PC-9 (cell line): ENCODE measurements around the gene ALKBH7. TPM values are rescaled to one million over a fixed set of nuclear protein-coding genes. Genes with fewer than 3 reads are reported as not detected.

ENCODE experiments used
- BruUV-seq: library from RNA; stranded (reverse); fragments of 400-500 nt; replicated peaks from 2 replicates; lab custom pipeline; 2021; lab: Mats Ljungman, UMichigan
- CTCF ChIA-PET: fragments of 300-600 bp; sonication (Branson Sonifier 250); formaldehyde crosslinking; loops from one replicate; lab custom pipeline; 2022; ENCODE audit warnings: antibody characterized with exemption; lab: Charles Lee
- POLR2A ChIA-PET: fragments of 300-600 bp; sonication (Branson Sonifier 250); formaldehyde crosslinking; loops from one replicate; lab custom pipeline; 2022; ENCODE audit warnings: antibody characterized with exemption; ENCODE audit not compliant: unreplicated experiment; lab: Charles Lee
- DNase-seq, 2 experiments: peaks; one replicate each; pipeline versions ENCODE4 v3.0.0 to v3.0.0-alpha.2; 2015 to 2022; ENCODE audit warnings: mixed read lengths in 1 of 2
- H2AFZ ChIP-seq: fragments of 200-600 bp; sonication (generic); 2 replicates; pipeline ENCODE4 v1.8.1; 2017; ENCODE audit warnings: antibody characterized with exemption
- H3F3A ChIP-seq: fragments of 200-600 bp; sonication (generic); 2 replicates; pipeline ENCODE4 v1.8.1; 2017; ENCODE audit warnings: antibody characterized with exemption, mild to moderate bottlenecking, low read depth; ENCODE audit not compliant: insufficient read depth
- H3K27ac ChIP-seq: fragments of 200-600 bp; sonication (generic); 2 replicates; pipeline ENCODE4 v1.6.1; 2016; ENCODE audit warnings: mixed run types
- H3K27me3 ChIP-seq: fragments of 200-600 bp; sonication (generic); 2 replicates; pipeline ENCODE4 v1.6.1; 2016; ENCODE audit warnings: low read depth, mixed run types; ENCODE audit not compliant: insufficient read depth
- H3K36me3 ChIP-seq: fragments of 200-600 bp; sonication (generic); 2 replicates; pipeline ENCODE4 v1.6.1; 2016; ENCODE audit warnings: low read depth, mixed run types
- H3K4me1 ChIP-seq: fragments of 200-600 bp; sonication (generic); replicated peaks from 2 replicates; pipeline ENCODE4 v1.6.1; 2016; ENCODE audit warnings: mixed run types; ENCODE audit not compliant: insufficient read depth
- H3K4me2 ChIP-seq: fragments of 200-600 bp; sonication (generic); 2 replicates; pipeline ENCODE4 v1.6.1; 2017; ENCODE audit warnings: mixed run types
- H3K4me3 ChIP-seq: fragments of 200-600 bp; sonication (generic); 2 replicates; pipeline ENCODE4 v1.6.1; 2016; ENCODE audit warnings: mixed run types
- H3K79me2 ChIP-seq: fragments of 200-600 bp; sonication (generic); 2 replicates; pipeline ENCODE4 v1.6.1; 2017; ENCODE audit warnings: low read depth, mixed run types
- H3K9me2 ChIP-seq: fragments of 200-600 bp; sonication (generic); 2 replicates; pipeline ENCODE4 v1.8.1; 2017; ENCODE audit warnings: mild to moderate bottlenecking; ENCODE audit not compliant: insufficient read depth
- H3K9me3 ChIP-seq: fragments of 200-600 bp; sonication (generic); 2 replicates; pipeline ENCODE4 v1.8.1; 2016; ENCODE audit warnings: low read depth; ENCODE audit not compliant: insufficient read depth
- H4K20me1 ChIP-seq: fragments of 200-600 bp; sonication (generic); 2 replicates; pipeline ENCODE4 v1.8.1; 2017; ENCODE audit not compliant: insufficient read depth
- CTCF ChIP-seq: fragments of 200-600 bp; sonication (generic); conservative IDR thresholded peaks from 2 replicates; pipeline ENCODE4 v1.6.1; 2017; ENCODE audit warnings: mixed run types, antibody characterized with exemption, mild to moderate bottlenecking, moderate library complexity
- EZH2 ChIP-seq: fragments of 200-600 bp; sonication (generic); IDR thresholded peaks from 2 replicates; pipeline ENCODE4 v1.8.0; 2017; ENCODE audit warnings: antibody characterized with exemption, low read depth
- intact Hi-C: fragments of 100-400 bp; cut with micrococcal nuclease; formaldehyde crosslinking; loops from one replicate; pipeline ENCODE4 v1.10.0; 2022; ENCODE audit not compliant: unreplicated experiment
- total RNA-seq: library from RNA; stranded (reverse); gene quantifications from 2 replicates; pipeline ENCODE4 v1.2.3, GENCODE V29; 2021

The ALKBH7 gene
- total RNA-seq, 1 experiment from 2014 or later: 53.6 TPM

- no peak for DNase-seq
- Histone ChIP-seq H3K9me3 (no peaks in the 10 kb centered on the region), H3K79me2 (no peaks in the 10 kb centered on the region), H3K27ac (no peak overlapping the region), H3K4me2 (no peak overlapping the region), H2AFZ (no peak overlapping the region), H3K36me3 (no peaks in the 10 kb centered on the region), H3K4me3 (no peak overlapping the region), H3K27me3 (no peaks in the 10 kb centered on the region), H3K9me2 (no peaks in the 10 kb centered on the region), H3K4me1 (no peaks in the 10 kb centered on the region), H3F3A (peaks cover 3% of the 10 kb centered on the region; the same call in 1 of the 2 replicates), H4K20me1 (peaks cover 4% of the 10 kb centered on the region; the same call in 1 of the 2 replicates)
- CTCF ChIA-PET: no interaction called here
- TSS peak; percentile 35 for BruUV-seq
- TF ChIP-seq EZH2: no peak
- no peak for TF ChIP-seq CTCF
- intact Hi-C loops: no loop called here
- POLR2A ChIA-PET: no interaction called here
These were observed 40.7 kb downstream of the ALKBH7 start for GRCh38 chr19:6413291-6413690.

GRCh38 chr19:6413721-6414643, 41.4 kb downstream of the ALKBH7 start:
- Histone ChIP-seq H3K9me2 (no peaks in the 10 kb centered on the region), H3K4me3 (no peak overlapping the region), H3K4me1 (no peaks in the 10 kb centered on the region), H3K9me3 (no peaks in the 10 kb centered on the region), H4K20me1 (peaks cover 4% of the 10 kb centered on the region; the same call in 1 of the 2 replicates), H3F3A (peaks cover 3% of the 10 kb centered on the region; the same call in 1 of the 2 replicates), H3K27me3 (no peaks in the 10 kb centered on the region), H3K4me2 (no peak overlapping the region), H3K79me2 (no peaks in the 10 kb centered on the region), H3K27ac (no peak overlapping the region), H3K36me3 (no peaks in the 10 kb centered on the region), H2AFZ (no peak overlapping the region)
- TF ChIP-seq EZH2: no peak
- no peak for TF ChIP-seq CTCF
- POLR2A ChIA-PET: no interaction called here
- no peak for DNase-seq
- CTCF ChIA-PET: no interaction called here
- intact Hi-C loops: no loop called here
- no TSS peak for BruUV-seq

- no peak for DNase-seq
- ChIA-PET POLR2A (no interaction called here), CTCF (no interaction called here)
- Histone ChIP-seq H3K27me3 (no peaks in the 10 kb centered on the region), H3K9me3 (no peaks in the 10 kb centered on the region), H3F3A (peaks cover 3% of the 10 kb centered on the region; the same call in 1 of the 2 replicates), H3K36me3 (no peaks in the 10 kb centered on the region), H3K4me1 (no peaks in the 10 kb centered on the region), H3K27ac (no peak overlapping the region), H3K79me2 (no peaks in the 10 kb centered on the region), H3K9me2 (no peaks in the 10 kb centered on the region), H3K4me3 (no peak overlapping the region), H3K4me2 (no peak overlapping the region), H2AFZ (no peak overlapping the region), H4K20me1 (peaks cover 9% of the 10 kb centered on the region)
- BruUV-seq: no TSS peak
- TF ChIP-seq EZH2 (no peak), CTCF (no peak)
- intact Hi-C loops: no loop called here
These were observed 42.4 kb downstream of the ALKBH7 start for GRCh38 chr19:6414793-6415590.
